ENCODE data around the gene IFNA21.

GRCh38 chr9:21210311-21210710, 43.9 kb upstream of the IFNA21 start:
- TF ChIP-seq, protein P1, sequence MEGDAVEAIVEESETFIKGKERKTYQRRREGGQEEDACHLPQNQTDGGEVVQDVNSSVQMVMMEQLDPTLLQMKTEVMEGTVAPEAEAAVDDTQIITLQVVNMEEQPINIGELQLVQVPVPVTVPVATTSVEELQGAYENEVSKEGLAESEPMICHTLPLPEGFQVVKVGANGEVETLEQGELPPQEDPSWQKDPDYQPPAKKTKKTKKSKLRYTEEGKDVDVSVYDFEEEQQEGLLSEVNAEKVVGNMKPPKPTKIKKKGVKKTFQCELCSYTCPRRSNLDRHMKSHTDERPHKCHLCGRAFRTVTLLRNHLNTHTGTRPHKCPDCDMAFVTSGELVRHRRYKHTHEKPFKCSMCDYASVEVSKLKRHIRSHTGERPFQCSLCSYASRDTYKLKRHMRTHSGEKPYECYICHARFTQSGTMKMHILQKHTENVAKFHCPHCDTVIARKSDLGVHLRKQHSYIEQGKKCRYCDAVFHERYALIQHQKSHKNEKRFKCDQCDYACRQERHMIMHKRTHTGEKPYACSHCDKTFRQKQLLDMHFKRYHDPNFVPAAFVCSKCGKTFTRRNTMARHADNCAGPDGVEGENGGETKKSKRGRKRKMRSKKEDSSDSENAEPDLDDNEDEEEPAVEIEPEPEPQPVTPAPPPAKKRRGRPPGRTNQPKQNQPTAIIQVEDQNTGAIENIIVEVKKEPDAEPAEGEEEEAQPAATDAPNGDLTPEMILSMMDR (IDR thresholded peaks at IDR 0.05; ENCODE audit: extremely low read depth in 1 of 2, insufficient read depth in 1 of 2, low read depth in 1 of 2, low read length in 2 of 2) = no peak
- TF ChIP-seq POLR2A (IDR thresholded peaks at IDR 0.05; ENCODE audit: low read depth, low read length) (no peak), POLR2AphosphoS5 (IDR thresholded peaks at IDR 0.05; ENCODE audit: insufficient read depth, low read depth, low read length) (no peak), JUN (IDR thresholded peaks at IDR 0.05; ENCODE audit: borderline replicate concordance, insufficient read depth, insufficient read length, low read depth) (no peak), FOS (IDR thresholded peaks at IDR 0.05; ENCODE audit: borderline replicate concordance, insufficient read depth, low read length) (no peak), GATA2 (IDR thresholded peaks at IDR 0.05; ENCODE audit: insufficient read depth, insufficient read length, low read depth, low read length) (no peak), EZH2 (IDR thresholded peaks at IDR 0.05; ENCODE audit: borderline replicate concordance, low read depth, low read length, severe bottlenecking) (no peak), MAX (IDR thresholded peaks at IDR 0.05; ENCODE audit: insufficient read depth, insufficient read length) (no peak)

All from endothelial cell of umbilical vein (primary cell).